IMR-90 (cell line): ENCODE data around the gene A4GALT.

Experiments
- POLR2A ChIP-seq: IDR thresholded peaks from 2 replicates; pipeline ENCODE4 v1.6.1; 2012; ENCODE audit warnings: mild to moderate bottlenecking, low read depth, low read length
- RAD21 ChIP-seq: IDR thresholded peaks from 2 replicates; pipeline ENCODE4 v1.6.1; 2012; ENCODE audit warnings: low read length, improper control_type of control experiment
- RFX5 ChIP-seq: IDR thresholded peaks from 2 replicates; pipeline ENCODE4 v1.8.0; 2012; ENCODE audit warnings: low read depth, mild to moderate bottlenecking, low read length, moderate library complexity
- SMC3 ChIP-seq: fragments of 150-350 bp; IDR thresholded peaks from 2 replicates; pipeline ENCODE4 v1.6.1; 2016; ENCODE audit warnings: low read depth, mild to moderate bottlenecking, antibody characterized with exemption, low read length, moderate library complexity
- TF ChIP-seq, protein P1 (sequence below): conservative IDR thresholded peaks from 2 replicates; pipeline ENCODE4 v1.5.1; 2012; ENCODE audit warnings: mild to moderate bottlenecking, low read depth, low read length, improper control_type of control experiment

DNA sequence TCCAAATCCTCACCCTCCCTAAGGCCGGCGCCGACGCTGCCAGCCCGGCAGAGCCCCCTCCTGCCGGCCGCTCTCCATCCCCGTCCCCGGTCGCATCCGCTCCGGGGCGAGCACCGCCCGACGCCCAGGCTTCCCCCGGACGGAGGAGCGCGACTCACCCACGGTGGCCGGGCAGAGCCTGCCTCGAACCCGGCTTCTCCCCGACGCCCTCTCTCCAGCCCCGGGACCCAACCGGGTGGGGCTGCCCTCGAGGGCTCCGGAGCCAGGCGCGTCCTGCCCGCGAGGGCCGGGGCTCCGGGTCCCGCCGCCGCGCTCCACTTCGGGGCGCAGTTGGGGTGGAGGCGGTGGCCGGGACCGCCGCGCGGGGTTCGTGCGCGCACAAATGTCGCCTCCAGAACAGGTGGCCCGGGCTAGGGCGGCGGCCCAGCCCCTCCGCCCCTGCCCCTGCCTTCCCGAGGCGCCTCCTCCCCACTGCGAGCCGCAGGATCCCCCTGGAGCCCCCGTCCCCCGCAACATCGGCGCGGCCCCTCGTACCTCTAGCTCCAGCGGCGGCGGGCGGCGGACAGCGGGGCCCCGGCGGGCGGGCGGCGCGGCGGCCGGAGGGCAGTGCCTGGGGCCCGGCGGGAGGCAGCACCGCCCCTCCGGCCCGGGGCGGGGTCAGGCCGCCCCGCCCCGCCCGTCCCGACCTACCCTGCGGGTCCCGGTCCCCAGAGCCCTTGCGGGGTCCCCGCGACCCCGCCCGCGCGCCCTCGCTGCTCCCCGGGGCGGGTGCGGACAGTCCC, at the start of gene A4GALT:
- TF ChIP-seq RAD21, result no peak
- TF ChIP-seq, protein P1, sequence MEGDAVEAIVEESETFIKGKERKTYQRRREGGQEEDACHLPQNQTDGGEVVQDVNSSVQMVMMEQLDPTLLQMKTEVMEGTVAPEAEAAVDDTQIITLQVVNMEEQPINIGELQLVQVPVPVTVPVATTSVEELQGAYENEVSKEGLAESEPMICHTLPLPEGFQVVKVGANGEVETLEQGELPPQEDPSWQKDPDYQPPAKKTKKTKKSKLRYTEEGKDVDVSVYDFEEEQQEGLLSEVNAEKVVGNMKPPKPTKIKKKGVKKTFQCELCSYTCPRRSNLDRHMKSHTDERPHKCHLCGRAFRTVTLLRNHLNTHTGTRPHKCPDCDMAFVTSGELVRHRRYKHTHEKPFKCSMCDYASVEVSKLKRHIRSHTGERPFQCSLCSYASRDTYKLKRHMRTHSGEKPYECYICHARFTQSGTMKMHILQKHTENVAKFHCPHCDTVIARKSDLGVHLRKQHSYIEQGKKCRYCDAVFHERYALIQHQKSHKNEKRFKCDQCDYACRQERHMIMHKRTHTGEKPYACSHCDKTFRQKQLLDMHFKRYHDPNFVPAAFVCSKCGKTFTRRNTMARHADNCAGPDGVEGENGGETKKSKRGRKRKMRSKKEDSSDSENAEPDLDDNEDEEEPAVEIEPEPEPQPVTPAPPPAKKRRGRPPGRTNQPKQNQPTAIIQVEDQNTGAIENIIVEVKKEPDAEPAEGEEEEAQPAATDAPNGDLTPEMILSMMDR, result no peak
- no peak for TF ChIP-seq POLR2A
- no peak for TF ChIP-seq SMC3
- TF ChIP-seq RFX5, result no peak
